Measurements from ENCODE around the gene NT5C1A. TPM values are rescaled to one million over a fixed set of nuclear protein-coding genes. Genes with fewer than 3 reads are reported as not detected.

The NT5C1A gene
- total RNA-seq, 1 donor from 2014 or later, result 2.9 TPM

DNA sequence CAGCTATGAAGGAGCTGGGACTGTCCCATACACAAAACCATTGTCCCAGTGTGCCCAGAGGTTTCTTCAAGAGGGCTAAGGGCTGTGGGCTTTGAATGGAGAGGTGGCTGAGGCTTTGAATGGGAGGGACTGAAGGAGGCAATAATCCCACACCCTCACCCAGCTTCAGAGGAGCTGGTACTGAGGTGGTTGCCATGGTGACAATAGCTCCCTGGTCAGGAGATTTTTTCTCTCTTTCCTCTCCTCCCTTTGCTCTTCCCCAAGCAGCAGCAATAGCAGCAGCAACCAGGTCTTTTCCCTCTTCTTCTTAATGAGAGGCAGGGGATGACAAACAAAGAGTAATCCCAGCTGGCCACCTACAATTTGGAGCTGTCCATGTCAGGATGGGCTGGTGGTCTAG is 17.7 kb upstream of the NT5C1A start:
- no peak for DNase-seq (ENCODE audit: low spot score)

DNA sequence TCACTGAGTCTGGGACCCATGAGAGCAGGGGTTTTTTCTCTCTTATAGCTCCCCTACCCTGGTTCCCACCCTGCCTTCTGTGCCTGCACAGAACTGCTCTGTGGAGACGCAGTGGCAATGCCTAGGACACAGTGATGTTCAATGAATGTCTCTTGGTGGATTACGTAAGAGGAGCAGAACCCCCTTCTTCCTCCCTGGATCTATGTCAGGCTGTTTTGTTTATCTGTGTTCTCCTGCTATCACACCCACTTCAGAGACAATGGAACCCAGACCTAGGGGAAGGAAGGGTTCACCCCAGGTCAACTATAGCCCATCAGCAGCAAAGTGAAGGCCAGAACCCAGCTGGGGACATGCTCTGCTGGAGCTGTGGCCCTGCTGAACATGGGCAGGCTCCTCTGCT is 17.3 kb upstream of the NT5C1A start:
- no peak for DNase-seq (ENCODE audit: low spot score)

DNA sequence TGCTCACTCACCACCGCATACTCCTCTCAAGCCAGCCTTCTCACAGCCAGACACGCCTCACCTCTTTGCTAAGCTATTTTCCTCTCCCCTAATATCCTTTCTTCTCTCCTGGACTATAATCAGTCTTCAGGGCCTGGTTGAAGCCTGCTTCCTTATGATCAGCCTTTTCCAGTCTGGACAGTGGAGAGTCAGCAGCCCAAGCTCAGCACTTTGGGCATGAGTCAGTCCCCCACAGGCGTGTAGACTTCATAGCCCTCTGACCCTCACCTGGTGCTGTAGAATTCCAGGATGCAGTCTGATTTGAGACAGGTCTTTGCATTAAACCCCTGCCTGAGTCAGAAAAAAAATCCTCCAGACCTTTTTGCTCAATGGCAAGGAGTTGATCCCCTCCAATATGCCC is 16.8 kb upstream of the NT5C1A start:
- no peak for DNase-seq (ENCODE audit: low spot score)

DNA sequence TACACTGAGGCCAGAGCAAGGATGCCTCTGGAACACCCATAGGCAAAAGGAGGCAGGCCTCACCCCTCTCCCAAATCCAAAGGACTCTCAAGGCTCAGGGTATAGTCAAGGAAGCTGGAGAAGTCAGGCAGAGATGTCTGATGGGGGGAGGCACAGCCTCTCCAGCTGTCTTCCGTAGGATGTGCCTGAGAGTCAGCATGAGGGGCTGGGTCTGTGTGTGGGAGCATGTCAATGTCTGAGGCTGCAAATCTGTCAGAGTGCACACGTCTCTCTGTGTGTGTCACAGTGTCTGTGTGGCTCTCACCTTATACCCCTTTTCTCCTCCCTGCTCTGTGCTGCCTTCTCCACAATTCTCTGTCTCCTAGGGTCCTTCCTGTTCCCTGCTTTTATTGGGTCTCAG is 15.3 kb upstream of the NT5C1A start:
- no peak for DNase-seq (ENCODE audit: low spot score)

DNA sequence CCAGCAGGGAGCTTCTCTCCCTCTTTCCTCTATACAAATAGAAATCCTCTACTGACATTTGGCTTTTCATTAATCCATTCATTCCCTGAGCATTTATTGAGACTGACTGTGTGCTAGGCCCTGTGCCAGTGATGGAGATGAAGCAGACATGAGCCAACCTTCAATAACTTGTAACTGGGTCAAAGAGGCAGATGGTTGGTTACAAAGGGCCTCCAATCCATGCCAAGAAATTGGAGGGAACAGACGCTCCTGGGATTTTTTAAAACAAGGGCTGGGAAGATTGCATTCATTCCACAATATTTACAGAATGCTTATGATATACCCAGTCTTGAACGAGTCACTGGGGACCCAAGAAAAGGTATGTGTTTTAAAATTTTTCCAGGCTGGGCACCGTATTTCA is 13.2 kb upstream of the NT5C1A start:
- no peak for DNase-seq (ENCODE audit: low spot score)

DNA sequence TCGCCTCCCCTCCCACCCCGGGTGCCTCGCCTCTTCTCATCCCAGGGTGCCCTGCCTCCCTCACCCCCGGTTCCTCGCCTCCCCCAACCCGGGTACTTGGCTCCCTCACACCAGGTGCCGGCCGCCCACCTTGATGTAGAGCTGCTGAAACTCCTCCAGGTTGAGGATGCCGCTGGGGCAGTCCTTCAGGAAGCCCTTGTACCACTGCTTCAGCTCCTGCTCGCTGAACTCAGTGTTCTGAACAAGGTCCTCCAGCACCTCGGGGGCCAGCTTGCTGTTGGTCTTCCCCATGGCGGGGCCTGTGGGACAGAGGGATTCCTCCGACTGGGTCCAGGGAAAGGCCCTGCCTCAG is 12.4 kb upstream of the NT5C1A start:
- no peak for DNase-seq (ENCODE audit: low spot score)

DNA sequence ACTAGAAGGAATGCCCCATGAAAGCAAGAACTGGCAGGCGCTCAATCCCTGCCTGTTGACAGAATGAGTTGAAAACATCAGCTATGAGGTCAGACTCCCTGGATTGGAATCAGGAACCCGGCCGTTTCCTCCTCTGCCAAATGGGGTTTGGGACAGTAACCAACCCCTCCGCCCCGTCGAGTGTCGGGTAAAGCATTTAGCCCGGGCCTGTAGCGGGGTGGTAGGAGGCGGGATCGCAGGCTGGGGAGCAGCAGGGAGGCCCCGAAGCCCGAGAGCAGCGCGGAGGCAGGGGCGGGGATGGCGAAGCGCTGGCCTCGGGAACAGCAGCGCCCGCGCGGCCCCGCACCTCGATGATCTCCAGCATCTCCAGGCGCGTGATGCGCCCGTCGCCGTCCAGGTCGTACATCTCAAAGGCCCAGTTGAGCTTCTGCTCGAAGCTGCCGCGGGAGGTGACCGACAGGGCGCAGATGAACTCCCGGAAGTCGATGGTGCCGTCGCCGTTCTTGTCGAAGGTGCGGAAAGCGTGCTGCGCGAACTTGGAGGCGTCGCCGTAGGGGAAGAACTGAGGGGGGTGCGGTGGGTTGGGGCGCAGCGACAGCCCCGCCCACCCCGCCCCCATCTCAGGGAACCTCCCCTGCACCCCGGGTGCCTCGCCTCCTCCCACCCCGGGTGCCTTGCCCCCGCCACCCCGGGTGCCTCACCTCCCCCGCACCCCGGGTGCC is 11.8 kb upstream of the NT5C1A start:
- no peak for DNase-seq (ENCODE audit: low spot score)

DNA sequence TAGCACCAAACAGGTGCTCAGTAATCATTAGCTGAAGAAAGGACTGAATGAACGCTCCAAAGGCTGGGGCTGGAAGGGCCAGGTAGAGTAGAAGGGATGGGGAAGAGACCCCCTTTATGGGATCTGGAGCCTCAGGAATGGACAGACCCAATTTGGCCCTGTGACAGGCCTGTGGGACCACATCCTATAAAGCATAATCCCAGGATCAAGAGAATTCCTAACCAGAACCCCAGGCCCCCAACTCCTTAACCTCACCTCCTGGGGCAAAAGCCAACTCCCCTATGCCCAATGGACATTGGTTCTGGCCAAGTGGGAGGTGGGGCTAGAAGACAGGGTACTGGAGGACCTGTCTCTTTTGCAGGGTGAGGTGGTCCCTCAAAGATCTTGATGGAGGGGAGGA is 10.1 kb upstream of the NT5C1A start:
- DNase-seq (ENCODE audit: low spot score), result no peak

DNA sequence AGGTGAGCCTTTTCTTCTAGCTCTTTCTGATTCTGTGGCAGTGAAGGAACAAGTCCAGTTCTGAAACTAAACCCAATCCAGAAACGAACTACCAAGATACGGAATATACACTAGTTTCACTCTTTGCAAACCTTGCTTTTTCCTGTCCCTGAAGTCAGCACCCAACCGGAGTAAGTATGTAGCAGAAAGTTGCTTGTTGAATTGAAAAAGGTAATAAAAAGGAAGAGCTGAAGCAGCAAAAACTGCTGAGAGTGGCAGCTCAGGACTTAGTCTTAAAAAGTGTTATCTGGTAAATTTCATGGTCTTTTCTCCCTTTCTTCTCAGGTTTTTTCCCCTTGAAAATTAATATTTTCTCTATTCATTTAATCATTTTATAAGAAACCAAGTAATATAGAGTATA is 9.4 kb upstream of the NT5C1A start:
- no peak for DNase-seq (ENCODE audit: low spot score)

DNA sequence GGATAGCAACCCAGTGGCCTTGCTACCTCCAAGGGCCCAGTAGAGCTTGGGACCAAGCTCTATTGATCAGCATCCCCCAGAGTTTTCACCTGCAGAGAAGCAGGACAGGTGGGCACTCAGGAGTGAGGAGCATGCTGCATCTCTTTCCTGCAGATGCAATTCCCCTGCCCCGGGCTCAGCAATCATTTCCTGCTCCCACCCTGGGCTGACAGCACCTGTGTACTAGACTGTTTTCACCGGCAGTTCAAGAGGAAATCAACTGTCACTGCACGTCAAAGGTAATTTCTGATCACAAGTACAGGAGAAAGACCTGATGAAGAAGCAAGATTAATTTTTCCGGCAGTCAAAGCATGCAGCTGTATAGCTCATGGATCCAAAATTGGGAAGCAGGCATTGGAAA is 8.8 kb upstream of the NT5C1A start:
- DNase-seq (ENCODE audit: low spot score), result no peak

DNA sequence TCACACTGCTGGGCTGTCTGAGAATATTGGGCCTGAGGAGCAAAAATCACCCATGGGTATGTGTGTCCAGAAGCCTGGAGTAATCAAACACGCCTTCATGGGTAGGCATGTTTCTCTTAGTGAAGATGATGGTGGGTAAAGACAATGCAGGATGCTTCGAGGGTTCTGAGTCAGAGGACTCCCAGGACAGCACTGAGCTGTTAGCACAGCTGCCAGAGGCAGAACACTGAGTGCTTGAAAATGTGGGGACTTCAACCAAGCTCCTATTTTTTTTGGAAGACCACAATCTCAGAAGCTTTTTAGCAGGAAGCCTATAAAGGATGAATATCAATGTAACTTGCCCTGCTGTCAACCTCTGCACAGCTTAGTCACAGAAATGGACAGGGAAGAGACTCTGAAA is 7.9 kb upstream of the NT5C1A start:
- no peak for DNase-seq (ENCODE audit: low spot score)

DNA sequence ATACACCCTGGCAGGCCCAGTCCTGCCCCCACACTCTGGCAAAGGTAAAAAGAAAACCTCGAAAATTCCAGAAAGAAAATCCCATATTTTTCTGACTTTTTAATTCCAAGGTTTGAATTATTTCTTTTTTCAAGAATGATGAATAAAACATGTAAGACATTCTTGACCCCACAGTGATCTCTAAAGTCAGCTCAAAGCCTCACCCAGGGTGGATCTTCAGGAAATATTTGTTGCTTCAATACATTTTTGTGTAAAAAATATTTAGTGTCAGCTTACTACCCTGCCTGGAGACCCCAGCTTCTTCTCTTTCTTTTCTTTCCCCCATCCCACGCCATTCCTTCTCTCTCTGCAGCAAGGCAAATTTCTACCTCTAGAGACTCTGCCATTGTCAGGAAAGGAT is 7.0 kb upstream of the NT5C1A start:
- no peak for DNase-seq (ENCODE audit: low spot score)

DNA sequence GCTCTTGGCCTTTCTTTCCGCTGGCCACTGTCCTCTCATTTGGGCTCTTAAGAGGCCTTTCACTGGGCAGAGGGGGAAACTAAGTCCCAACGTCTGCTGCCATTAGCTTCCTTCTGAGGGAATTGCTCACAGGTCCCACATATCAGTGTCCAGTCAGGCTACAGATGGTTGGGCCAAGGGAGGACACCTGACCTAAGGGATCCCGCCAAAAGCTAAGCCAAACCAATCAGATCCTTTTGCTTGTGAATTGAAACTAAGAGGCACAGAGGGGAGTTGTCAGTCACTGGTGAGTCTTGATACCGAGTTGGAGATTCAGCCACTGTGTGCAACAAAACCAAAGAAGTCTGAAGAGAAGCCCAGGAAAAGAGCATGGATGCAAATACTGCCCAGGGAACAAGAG is 5.7 kb upstream of the NT5C1A start:
- DNase-seq (ENCODE audit: low spot score), result no peak

DNA sequence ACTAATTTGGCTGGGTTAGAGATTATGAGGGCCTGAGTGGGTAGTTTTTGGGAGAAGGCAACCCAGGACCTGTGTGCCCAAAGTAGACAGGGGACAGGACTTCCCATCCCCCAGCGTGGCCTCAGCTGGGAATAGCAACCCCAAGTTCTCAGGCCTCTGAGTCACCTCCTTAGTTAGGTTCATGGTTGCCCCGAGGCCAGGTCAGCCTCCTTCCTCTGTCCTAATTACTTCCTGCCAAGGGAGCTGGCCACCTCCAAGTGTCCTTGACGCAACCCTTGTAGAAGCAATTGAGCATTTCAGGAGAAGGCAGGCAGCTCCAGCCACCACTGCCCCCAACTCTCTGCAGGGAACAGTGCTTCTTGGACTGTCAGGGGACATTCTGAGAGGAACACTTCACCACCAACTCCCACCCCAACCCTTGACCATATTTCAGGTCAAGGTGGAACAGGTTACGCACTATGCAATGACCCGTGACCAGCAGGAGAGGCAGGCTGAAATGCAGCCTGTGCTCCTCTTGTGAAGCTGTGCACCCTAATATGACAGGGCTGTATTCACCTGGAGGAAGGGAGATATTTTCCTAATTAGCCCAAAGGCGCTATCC is 5.1 kb upstream of the NT5C1A start:
- DNase-seq (ENCODE audit: low spot score), result no peak

DNA sequence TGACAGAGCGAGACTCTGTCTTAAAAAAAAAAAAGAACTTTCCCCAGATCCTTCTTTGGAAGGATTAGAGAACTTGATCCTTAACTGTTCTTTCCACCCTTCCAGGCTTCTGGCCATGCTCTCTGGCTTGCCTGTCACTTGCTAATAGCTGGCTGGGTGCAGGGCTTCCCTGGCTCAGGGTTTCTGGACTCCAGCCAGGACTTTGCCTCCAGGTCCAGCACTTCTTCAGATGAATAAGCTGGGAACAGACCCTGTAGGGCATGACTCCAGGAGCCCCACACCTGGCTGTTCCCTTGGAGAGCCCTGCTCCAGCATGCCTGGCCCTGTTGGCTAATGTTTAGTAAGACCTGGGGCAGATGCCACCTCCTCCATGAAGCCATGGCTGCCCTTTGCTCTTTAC is 3.3 kb upstream of the NT5C1A start:
- no peak for DNase-seq (ENCODE audit: low spot score)

DNA sequence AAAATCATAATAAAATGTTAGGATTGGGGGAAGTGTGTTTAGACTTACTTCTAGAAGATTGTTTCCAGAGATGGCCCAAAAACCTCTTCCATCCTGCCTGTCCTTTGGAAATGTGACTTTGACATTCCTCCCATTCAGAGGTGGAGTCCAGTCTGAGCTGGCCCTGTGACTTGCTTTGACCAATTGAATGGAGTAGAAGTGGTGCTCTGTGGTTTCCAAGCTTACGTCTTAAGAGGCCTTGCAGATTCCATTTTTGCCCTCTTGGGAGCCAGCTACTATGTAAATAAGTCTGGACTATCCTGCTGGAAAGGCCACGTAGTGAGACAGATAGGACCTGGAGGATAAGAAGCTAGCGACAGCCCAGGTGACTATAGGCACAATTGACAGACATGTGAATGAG is 1.3 kb upstream of the NT5C1A start:
- no peak for DNase-seq (ENCODE audit: low spot score)

DNA sequence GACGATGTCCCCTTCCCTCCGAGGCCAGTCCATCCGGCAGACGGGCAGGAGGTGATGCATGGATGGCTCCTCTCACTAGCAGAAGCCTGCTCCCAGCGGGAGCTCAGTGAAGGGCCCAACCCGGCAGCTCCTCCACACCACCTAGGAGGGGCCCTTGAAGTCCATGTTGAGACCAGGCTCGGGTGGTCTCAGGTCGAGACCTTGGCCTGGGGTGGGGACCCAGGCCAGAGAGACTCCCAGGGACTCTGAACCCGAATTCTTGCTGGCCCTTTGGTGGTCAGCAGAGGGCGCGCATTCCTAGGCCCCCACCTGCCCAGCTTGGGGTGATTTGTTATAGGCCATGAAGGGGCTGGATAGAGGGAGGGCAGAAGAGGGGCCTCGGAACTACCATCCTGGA is 642 bp upstream of the NT5C1A start:
- DNase-seq (ENCODE audit: low spot score), result no peak

DNA sequence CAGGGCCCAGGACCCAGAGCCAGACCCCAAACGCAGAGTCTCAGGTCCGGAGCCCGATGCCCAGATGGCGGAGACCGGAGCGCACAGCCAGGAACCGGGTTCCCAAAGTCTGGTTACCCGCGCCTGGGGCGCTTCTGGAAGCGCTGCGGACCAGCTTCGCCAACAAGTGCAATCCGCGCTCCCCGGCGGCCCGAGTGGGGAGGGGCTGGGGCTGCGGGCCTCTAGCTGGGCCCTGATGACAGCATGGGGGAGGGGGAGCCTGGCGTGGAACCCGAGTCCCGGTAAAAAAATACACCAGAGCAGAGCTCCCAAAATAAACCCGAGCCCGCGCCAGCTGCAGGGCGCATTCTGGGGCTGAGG is 494 bp downstream of the NT5C1A start:
- DNase-seq (ENCODE audit: low spot score), result peak; percentile 16

DNA sequence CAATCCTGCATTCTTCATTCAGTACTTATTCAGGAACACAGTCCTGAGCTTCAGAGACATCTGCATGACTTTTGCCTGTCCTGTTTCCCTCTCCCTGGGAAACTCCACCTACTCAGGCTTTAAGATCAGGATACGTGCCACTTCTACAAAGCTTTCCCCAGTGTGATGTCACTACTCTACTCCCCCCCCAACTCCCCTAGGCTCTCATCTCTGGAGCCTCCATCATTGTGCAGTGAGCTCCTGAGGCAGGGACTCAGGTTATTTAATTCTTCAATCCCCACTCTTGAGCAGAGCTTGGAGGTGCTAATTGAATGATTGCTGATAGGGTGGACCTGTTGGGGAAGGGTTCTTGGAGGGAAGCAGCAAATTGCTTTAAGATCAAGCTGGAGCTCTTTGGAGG is 1.2 kb downstream of the NT5C1A start:
- DNase-seq (ENCODE audit: low spot score), result no peak

DNA sequence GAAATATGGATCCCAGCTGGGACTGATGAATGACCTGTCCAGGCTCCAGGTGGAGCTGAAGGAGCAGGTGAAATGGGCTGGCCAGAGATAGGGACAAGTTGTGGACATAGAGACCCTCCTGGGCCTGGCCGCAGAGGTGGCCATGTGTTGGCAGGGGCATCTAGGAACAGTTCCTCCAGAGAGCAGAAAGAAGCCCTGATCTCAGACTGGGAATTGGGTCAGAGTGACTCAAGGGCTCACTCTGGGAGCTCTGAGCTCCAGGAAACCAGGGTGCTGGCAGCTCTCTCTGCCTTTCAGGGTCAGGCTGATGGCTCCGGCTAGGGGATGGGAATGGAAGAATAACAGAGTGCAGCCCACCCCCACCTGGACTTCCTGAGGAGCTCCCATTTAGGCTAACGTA is 3.0 kb downstream of the NT5C1A start:
- no peak for DNase-seq (ENCODE audit: low spot score)

DNA sequence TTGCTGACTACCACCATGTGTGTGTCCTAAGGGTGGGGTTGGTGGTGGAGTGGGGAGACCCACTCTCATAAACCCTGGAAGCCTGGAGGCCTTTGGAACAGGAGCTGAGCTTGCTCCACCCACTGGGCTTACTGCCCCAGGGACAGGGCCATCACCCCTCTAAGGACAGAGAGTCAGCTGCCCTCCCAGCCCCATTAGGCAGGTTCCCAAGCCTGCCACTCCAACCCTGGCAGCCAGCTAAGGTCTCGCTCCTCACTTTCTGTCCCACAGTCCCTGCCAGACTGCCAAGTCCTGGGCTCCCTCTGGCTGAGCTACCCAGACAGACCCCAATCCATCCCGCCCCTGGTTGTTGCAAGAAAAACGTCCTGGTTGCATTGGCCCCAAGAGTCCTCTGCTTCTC is 3.8 kb downstream of the NT5C1A start:
- DNase-seq (ENCODE audit: low spot score), result no peak

DNA sequence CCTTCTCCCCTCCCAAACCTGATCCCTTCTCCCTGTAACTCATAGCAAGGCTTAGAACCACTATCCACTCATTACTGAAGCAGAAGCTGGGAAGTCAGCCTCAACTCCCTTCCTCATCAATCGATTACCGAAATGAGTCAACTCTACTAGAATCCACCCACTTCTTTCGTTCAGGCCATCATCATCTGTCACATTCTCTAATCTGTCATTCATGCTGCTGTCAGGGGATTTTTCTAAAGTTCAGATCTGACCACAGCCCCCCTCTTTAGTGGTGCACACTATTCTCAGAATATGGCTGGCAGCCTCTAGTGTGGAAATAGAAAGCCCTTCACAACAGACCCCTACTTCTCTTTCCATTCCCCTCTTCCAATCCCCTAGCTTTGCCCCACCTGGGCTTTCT is 5.1 kb downstream of the NT5C1A start:
- DNase-seq (ENCODE audit: low spot score), result no peak

DNA sequence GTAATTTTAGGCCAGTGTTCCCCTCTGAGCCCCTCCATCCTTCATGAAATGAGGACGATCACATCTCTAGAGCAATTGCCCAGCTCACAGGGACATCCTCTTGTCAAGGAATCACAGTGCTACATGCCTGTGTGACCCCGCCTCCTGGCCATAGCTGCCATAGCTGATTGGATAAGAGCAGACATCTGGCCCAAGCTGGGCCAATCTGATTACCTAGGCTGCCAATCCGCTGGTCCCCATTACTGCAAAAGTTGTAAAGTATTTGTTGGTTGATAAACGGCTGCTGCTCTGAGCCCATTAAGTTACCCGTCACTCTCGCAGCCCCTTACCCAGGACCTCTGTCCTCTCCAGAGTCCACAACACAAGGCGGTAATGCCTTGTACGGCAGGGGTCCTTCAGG is 8.3 kb downstream of the NT5C1A start:
- no peak for DNase-seq (ENCODE audit: low spot score)

DNA sequence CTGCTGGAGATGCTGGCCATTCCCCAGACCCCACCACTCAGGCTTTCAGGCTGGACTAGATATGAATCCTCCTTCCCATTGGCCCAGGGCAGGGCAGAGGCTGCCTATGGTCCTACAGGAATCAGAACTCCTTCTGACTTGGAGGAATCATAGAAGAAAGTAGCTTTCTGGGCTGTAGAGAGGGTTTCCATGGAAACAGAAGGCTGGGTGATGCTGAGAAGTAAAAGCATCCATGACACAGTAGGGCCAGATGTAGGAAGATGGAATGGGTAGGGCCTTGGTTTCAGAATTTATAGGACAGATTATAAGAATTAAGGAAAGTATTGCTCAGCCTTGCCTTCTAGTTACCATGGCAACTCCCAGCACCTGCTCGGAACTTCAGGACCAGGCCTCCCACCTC is 9.0 kb downstream of the NT5C1A start:
- DNase-seq (ENCODE audit: low spot score), result no peak
